Left renal cortex interstitium (tissue), 4 donors: ENCODE measurements around the gene DNAJA3. TPM values are rescaled to one million over a fixed set of nuclear protein-coding genes. Genes with fewer than 3 reads are reported as not detected.

ENCODE experiments used
- DNase-seq, 4 donors: peaks; one replicate each; pipeline ENCODE4 v3.0.0-alpha.2; 2013; ENCODE audit warnings: low read depth in 4 of 4, low spot score in 2 of 4, missing footprints in 1 of 4
- polyA plus RNA-seq, 4 donors: library from polyadenylated mRNA; unstranded; fragments of 120-200 nt; gene quantifications; one replicate each; pipeline ENCODE4 v1.2.1, GENCODE V29; 2013; ENCODE audit not compliant: insufficient read length in 4 of 4

The DNAJA3 gene
- polyA plus RNA-seq, 4 donors = 36.4 to 47.8 (median 40.1) TPM

- no peak for DNase-seq
Observed at GRCh38 chr16:4428500-4428899, 2.8 kb downstream of the DNAJA3 start.

- DNase-seq = no peak
Observed at GRCh38 chr16:4431023-4431422, 5.4 kb downstream of the DNAJA3 start.

GRCh38 chr16:4433228-4433627 is 7.6 kb downstream of the DNAJA3 start:
- DNase-seq = no peak

- no peak for DNase-seq
Observed at GRCh38 chr16:4433914-4434787, 8.5 kb downstream of the DNAJA3 start.

GRCh38 chr16:4435337-4436067 is 9.8 kb downstream of the DNAJA3 start:
- no peak for DNase-seq

GRCh38 chr16:4437366-4437765 is 11.7 kb downstream of the DNAJA3 start:
- DNase-seq = no peak

- no peak for DNase-seq
Observed at GRCh38 chr16:4442371-4442770, 16.7 kb downstream of the DNAJA3 start.

GRCh38 chr16:4443271-4443670 is 17.6 kb downstream of the DNAJA3 start:
- no peak for DNase-seq

GRCh38 chr16:4443986-4444385 is 18.3 kb downstream of the DNAJA3 start:
- no peak for DNase-seq

GRCh38 chr16:4450430-4450829 is 24.8 kb downstream of the DNAJA3 start:
- no peak for DNase-seq

GRCh38 chr16:4450931-4451519 is 25.4 kb downstream of the DNAJA3 start:
- DNase-seq = no peak

GRCh38 chr16:4452674-4453073 is 27.0 kb downstream of the DNAJA3 start:
- DNase-seq = no peak

GRCh38 chr16:4454623-4455022 is 29.0 kb downstream of the DNAJA3 start:
- DNase-seq = no peak

- DNase-seq = no peak
Observed at GRCh38 chr16:4455081-4455480, 29.4 kb downstream of the DNAJA3 start.

- no peak for DNase-seq
Observed at GRCh38 chr16:4455951-4456350, 30.3 kb downstream of the DNAJA3 start.

- DNase-seq = no peak
Observed at GRCh38 chr16:4460936-4461249, 35.2 kb downstream of the DNAJA3 start.

- no peak for DNase-seq
Observed at GRCh38 chr16:4461250-4462085, 35.8 kb downstream of the DNAJA3 start.

GRCh38 chr16:4463522-4464163 is 38.0 kb downstream of the DNAJA3 start:
- no peak for DNase-seq

GRCh38 chr16:4465977-4466779 is 40.5 kb downstream of the DNAJA3 start:
- no peak for DNase-seq
